ENCODE measurements around the gene ARFGAP3.
A peak's percentile ranks its signal among the peaks of the same experiment; 100 is the strongest.

Gene ARFGAP3

GRCh38 chr22:42897960-42898359 lies 40.9 kb upstream of the ARFGAP3 start:
- ChIA-PET CTCF (no interaction called here), POLR2A (ENCODE audit: low non-redundant PET) (no interaction called here)
- no peak for DNase-seq (ENCODE audit: low spot score)
- TF ChIP-seq CTCF (conservative IDR thresholded peaks at IDR 0.05; ENCODE audit: low read depth) = no peak
- no peak overlapping the region for H3K27ac ChIP-seq

- CTCF ChIA-PET = interaction anchor here (0.6 kb wide), 2 partner anchors 105 to 146 kb away, joined by 3 to 4 read pairs; no protein-coding TSS in a partner anchor
- H3K27ac ChIP-seq = no peak overlapping the region
- no peak for DNase-seq (ENCODE audit: low spot score)
- no peak for TF ChIP-seq CTCF (conservative IDR thresholded peaks at IDR 0.05; ENCODE audit: low read depth)
- POLR2A ChIA-PET (ENCODE audit: low non-redundant PET) = no interaction called here
Observed at GRCh38 chr22:42895541-42895981, 38.5 kb upstream of the ARFGAP3 start.

DNA sequence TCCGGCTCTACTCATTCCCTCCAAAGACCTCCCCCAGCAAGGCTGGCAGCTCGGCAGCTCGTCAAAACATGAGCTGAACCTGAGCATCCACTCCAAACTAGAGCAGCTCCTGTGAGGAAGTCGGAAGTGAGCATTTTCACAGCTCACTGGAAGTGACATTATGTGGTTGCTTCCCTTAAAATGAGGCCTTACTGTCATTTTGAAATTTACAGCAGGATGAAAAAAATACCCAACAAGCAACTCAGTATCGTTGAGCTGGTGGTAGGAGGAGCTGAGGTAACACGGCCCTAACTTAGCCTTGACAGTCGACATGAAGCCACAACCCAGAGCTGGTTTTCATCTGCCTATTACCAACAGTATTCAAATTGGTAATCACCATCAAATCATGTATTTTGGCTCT lies 38.0 kb upstream of the ARFGAP3 start:
- CTCF ChIA-PET = interaction anchor here (0.6 kb wide), 1 partner anchor 146 kb away, joined by 3 read pairs; no protein-coding TSS in a partner anchor
- no peak for DNase-seq (ENCODE audit: low spot score)
- POLR2A ChIA-PET (ENCODE audit: low non-redundant PET) = no interaction called here
- 0 out of 2 replicates have a peak overlapping the region, but pooled peaks have one; percentile 19 for H3K27ac ChIP-seq
- TF ChIP-seq CTCF (conservative IDR thresholded peaks at IDR 0.05; ENCODE audit: low read depth) = no peak

DNA sequence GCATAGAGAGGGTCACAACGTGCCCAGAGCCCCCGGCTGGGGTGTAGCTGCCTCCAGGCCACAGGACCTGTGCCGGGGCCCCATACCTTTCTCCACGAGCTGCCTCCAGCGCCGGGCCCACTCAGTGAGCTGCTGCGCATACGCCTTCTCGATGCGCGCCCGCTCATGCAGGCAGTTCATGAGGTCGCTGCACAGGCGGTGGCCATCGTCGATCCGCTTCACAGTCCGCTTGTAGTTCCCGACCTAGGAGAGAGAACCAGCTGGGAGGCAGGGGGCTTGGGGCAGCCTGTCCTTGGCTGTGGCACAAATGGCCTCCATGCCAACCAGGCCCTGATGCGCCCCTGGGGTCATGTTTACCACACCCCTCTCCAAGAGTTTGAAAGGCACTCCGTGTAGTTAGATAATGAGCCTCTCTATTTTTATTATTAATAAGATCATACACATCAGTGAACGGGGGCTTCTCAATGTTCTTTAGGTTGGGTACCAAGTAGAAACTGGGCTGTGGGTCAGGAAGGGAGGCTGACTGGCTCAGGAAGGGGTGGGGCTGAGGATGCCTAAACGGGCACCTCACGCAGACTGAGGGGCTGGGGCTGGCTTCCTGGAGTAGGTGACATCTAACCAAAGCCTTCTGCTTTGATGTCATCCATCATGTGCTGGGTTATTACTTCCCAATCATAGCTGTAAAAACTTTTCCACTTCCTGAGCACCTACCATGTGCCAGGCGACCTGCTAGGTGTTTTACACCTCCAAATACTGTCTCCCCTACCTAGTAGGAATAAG lies 36.5 kb upstream of the ARFGAP3 start:
- no peak for DNase-seq (ENCODE audit: low spot score)
- CTCF ChIA-PET = interaction anchor here (0.6 kb wide), 1 partner anchor 8 kb away, joined by 4 read pairs; no protein-coding TSS in a partner anchor
- no peak for TF ChIP-seq CTCF (conservative IDR thresholded peaks at IDR 0.05; ENCODE audit: low read depth)
- POLR2A ChIA-PET (ENCODE audit: low non-redundant PET) = no interaction called here
- peak overlapping the region; percentile 26; the same call in 1 of the 2 replicates for H3K27ac ChIP-seq

- DNase-seq (ENCODE audit: low spot score) = no peak
- ChIA-PET POLR2A (ENCODE audit: low non-redundant PET) (no interaction called here), CTCF (interaction anchor here (0.6 kb wide), 2 partner anchors 9 to 136 kb away, joined by 3 to 4 read pairs; no protein-coding TSS in a partner anchor)
- no peak for TF ChIP-seq CTCF (conservative IDR thresholded peaks at IDR 0.05; ENCODE audit: low read depth)
- H3K27ac ChIP-seq = peak overlapping the region; percentile 26
Observed at GRCh38 chr22:42892571-42893316, 35.7 kb upstream of the ARFGAP3 start.

GRCh38 chr22:42892156-42892555 lies 35.1 kb upstream of the ARFGAP3 start:
- H3K27ac ChIP-seq = peak overlapping the region; percentile 26
- TF ChIP-seq CTCF (conservative IDR thresholded peaks at IDR 0.05; ENCODE audit: low read depth) = no peak
- ChIA-PET POLR2A (ENCODE audit: low non-redundant PET) (no interaction called here), CTCF (interaction anchor here (0.6 kb wide), 1 partner anchor 136 kb away, joined by 3 read pairs; no protein-coding TSS in a partner anchor)
- DNase-seq (ENCODE audit: low spot score) = no peak

Measured in RWPE1 (cell line).